Esophagus muscularis mucosa (tissue), 4 donors: ENCODE data around the gene TBC1D22A. TPM values are rescaled to one million over a fixed set of nuclear protein-coding genes. Genes with fewer than 3 reads are reported as not detected.

ENCODE experiments used
- DNase-seq: peaks from one replicate; pipeline ENCODE4 v3.0.0-alpha.2; 2017; ENCODE audit errors: extremely low spot score
- H3K27ac ChIP-seq, 4 donors: fragments of 200-600 bp; sonication (generic); replicated peaks in 1 of 4; 1 replicate in 3 of 4; 2 replicates in 1 of 4; pipeline ENCODE4 v1.5.1; 2016 to 2019; ENCODE audit warnings: mild to moderate bottlenecking in 1 of 4
- H3K27me3 ChIP-seq, 4 donors: fragments of 200-600 bp; sonication (generic); one replicate each; pipeline versions ENCODE4 v1.5.1 to v1.6.0; 2016 to 2019
- H3K36me3 ChIP-seq, 4 donors: fragments of 200-600 bp; sonication (generic); one replicate each; pipeline ENCODE4 v1.5.1; 2016 to 2019
- H3K4me1 ChIP-seq, 4 donors: fragments of 200-600 bp; sonication (generic); one replicate each; pipeline ENCODE4 v1.5.1; 2016 to 2019
- H3K4me3 ChIP-seq, 4 donors: fragments of 200-600 bp; sonication (generic); 1 replicate in 2 of 4; 2 replicates in 2 of 4; pipeline ENCODE4 v1.5.1; 2016 to 2019; ENCODE audit warnings: mild to moderate bottlenecking in 4 of 4, moderate library complexity in 1 of 4
- H3K9me3 ChIP-seq, 4 donors: fragments of 200-600 bp; sonication (generic); 1 replicate in 3 of 4; 2 replicates in 1 of 4; pipeline ENCODE4 v1.5.1; 2016 to 2019
- CTCF ChIP-seq, 3 experiments: fragments of 200-600 bp in 2 of 3; fragments of 450-650 bp in 1 of 3; sonication (generic) in 2 of 3; IDR thresholded peaks; one replicate each; pipeline ENCODE4 v1.5.1; 2017 to 2019; ENCODE audit warnings: antibody characterized with exemption in 3 of 3, mild to moderate bottlenecking in 2 of 3, moderate library complexity in 1 of 3
- EP300 ChIP-seq: sonication (generic); formaldehyde crosslinking; IDR thresholded peaks from one replicate; pipeline ENCODE4 v1.6.1; 2017; ENCODE audit warnings: antibody characterized with exemption
- POLR2A ChIP-seq: fragments of 450-650 bp; IDR thresholded peaks from one replicate; pipeline ENCODE4 v1.6.1; 2017; ENCODE audit warnings: antibody characterized with exemption, moderate library complexity, mild to moderate bottlenecking, low read depth
- POLR2AphosphoS5 ChIP-seq, 2 donors: sonication (generic); formaldehyde crosslinking; IDR thresholded peaks; one replicate each; pipeline ENCODE4 v1.6.1; 2017; ENCODE audit warnings: antibody characterized with exemption in 2 of 2
- WGBS: methylation state at CpG from one replicate; pipeline ENCODE4 v1.1.5; 2018; 5-methylcytosine and 5-hydroxymethylcytosine counted together
- intact Hi-C: fragments of 100-400 bp; cut with DNase I; formaldehyde crosslinking; loops from one replicate; pipeline ENCODE4 v1.15.1; 2023
- total RNA-seq, 4 donors: library from RNA; depleted of rRNA; stranded (reverse); fragments of >200 nt; gene quantifications; one replicate each; pipeline versions ENCODE4 v1.1.0 to v1.2.1, GENCODE V29; 2016

Gene TBC1D22A
- total RNA-seq, 4 donors from 2014 or later, result 15.2 to 20.7 (median 18.8) TPM

- no peaks in the 10 kb centered on the region for H3K27me3 ChIP-seq
- H3K36me3 ChIP-seq, result peaks cover 0 to 14% (median 3%) of the 10 kb centered on the region in 4 donors
- no peak overlapping the region for H3K4me3 ChIP-seq
- 96% methylated on average over 3 of the region's 3 CpGs for WGBS
- H3K4me1 ChIP-seq, result no peaks in the 10 kb centered on the region
- no peak for TF ChIP-seq POLR2A
- no peaks in the 10 kb centered on the region for H3K9me3 ChIP-seq
- no peak overlapping the region for H3K27ac ChIP-seq
- intact Hi-C loops, result no loop called here
- DNase-seq, result no peak
Observed at GRCh38 chr22:46856661-46857060, 94.2 kb downstream of the TBC1D22A start.

- no peaks in the 10 kb centered on the region for H3K27me3 ChIP-seq
- no peak overlapping the region for H3K4me3 ChIP-seq
- intact Hi-C loops, result no loop called here
- H3K9me3 ChIP-seq, result no peaks in the 10 kb centered on the region
- no peaks in the 10 kb centered on the region for H3K4me1 ChIP-seq
- no peak for TF ChIP-seq POLR2A
- TF ChIP-seq POLR2AphosphoS5 (IDR thresholded peaks at IDR 0.05), result no peak
- no peak for TF ChIP-seq CTCF (IDR thresholded peaks at IDR 0.05)
- TF ChIP-seq EP300, result no peak
- peak; percentile 62 for DNase-seq
- 86% methylated on average over 9 of the region's 9 CpGs for WGBS
- H3K36me3 ChIP-seq, result peaks cover 0 to 7% (median 3%) of the 10 kb centered on the region in 4 donors
- H3K27ac ChIP-seq, result no peak overlapping the region
Observed at GRCh38 chr22:46857142-46857884, 94.9 kb downstream of the TBC1D22A start.

GRCh38 chr22:46857885-46858143 is 95.4 kb downstream of the TBC1D22A start:
- WGBS, result 90% methylated on average over 6 of the region's 6 CpGs
- H3K27ac ChIP-seq, result no peak overlapping the region
- peak; percentile 24 for DNase-seq
- intact Hi-C loops, result no loop called here
- H3K36me3 ChIP-seq, result peaks cover 0 to 4% (median under 1%) of the 10 kb centered on the region in 4 donors
- H3K4me1 ChIP-seq, result no peaks in the 10 kb centered on the region
- H3K27me3 ChIP-seq, result no peaks in the 10 kb centered on the region
- TF ChIP-seq POLR2A (no peak), CTCF (IDR thresholded peaks at IDR 0.05) (no peak), EP300 (no peak), POLR2AphosphoS5 (IDR thresholded peaks at IDR 0.05) (no peak)
- no peak overlapping the region for H3K4me3 ChIP-seq
- no peaks in the 10 kb centered on the region for H3K9me3 ChIP-seq

GRCh38 chr22:46858181-46858771 is 95.8 kb downstream of the TBC1D22A start:
- Histone ChIP-seq H3K4me3 (no peak overlapping the region), H3K27ac (no peak overlapping the region), H3K9me3 (no peaks in the 10 kb centered on the region), H3K27me3 (no peaks in the 10 kb centered on the region), H3K36me3 (no peaks in the 10 kb centered on the region), H3K4me1 (no peaks in the 10 kb centered on the region)
- TF ChIP-seq POLR2A (no peak), POLR2AphosphoS5 (IDR thresholded peaks at IDR 0.05) (no peak), CTCF (IDR thresholded peaks at IDR 0.05) (no peak), EP300 (no peak)
- 97% methylated on average over 23 of the region's 23 CpGs for WGBS
- peak; percentile 37 for DNase-seq
- intact Hi-C loops, result no loop called here

- Histone ChIP-seq H3K4me1 (no peaks in the 10 kb centered on the region), H3K27ac (no peak overlapping the region), H3K4me3 (no peak overlapping the region), H3K27me3 (no peaks in the 10 kb centered on the region), H3K9me3 (no peaks in the 10 kb centered on the region), H3K36me3 (no peaks in the 10 kb centered on the region)
- 94% methylated on average over 15 of the region's 16 CpGs for WGBS
- intact Hi-C loops, result no loop called here
- TF ChIP-seq CTCF (IDR thresholded peaks at IDR 0.05) (no peak), POLR2A (no peak), EP300 (no peak), POLR2AphosphoS5 (IDR thresholded peaks at IDR 0.05) (no peak)
- DNase-seq, result peak; percentile 62
Observed at GRCh38 chr22:46860562-46860961, 98.1 kb downstream of the TBC1D22A start.
